ENCODE results near the gene VAV2. TPM values are rescaled to one million over a fixed set of nuclear protein-coding genes. Genes with fewer than 3 reads are reported as not detected.

Gene VAV2
- total RNA-seq, 1 donor from 2014 or later, result 20.5 TPM

GRCh38 chr9:133739408-133740280 is 252.5 kb downstream of the VAV2 start:
- ATAC-seq (no peak), DNase-seq (ENCODE audit: low spot score) (no peak)
- intact Hi-C loops (cut with DNase I), result no loop called here

- intact Hi-C loops (cut with DNase I), result no loop called here
- DNase-seq (ENCODE audit: low spot score) (no peak), ATAC-seq (no peak)
Measured at GRCh38 chr9:133738640-133739225, 253.4 kb downstream of the VAV2 start.

- ATAC-seq (peak; percentile 91), DNase-seq (ENCODE audit: low spot score) (peak; percentile 83)
- intact Hi-C loops (cut with DNase I), result no loop called here
Measured at GRCh38 chr9:133737774-133738639, 254.1 kb downstream of the VAV2 start, which contains the start of gene SARDH. SARDH (minus strand) TSS chr9:133738352; CDS start chr9:133734173, 4,179 bp downstream.

- intact Hi-C loops (cut with DNase I), result no loop called here
- peak; percentile 6 for ATAC-seq
- DNase-seq (ENCODE audit: low spot score), result no peak
Measured at GRCh38 chr9:133737071-133737773, 254.9 kb downstream of the VAV2 start.

- intact Hi-C loops (cut with DNase I), result no loop called here
- DNase-seq (ENCODE audit: low spot score) (no peak), ATAC-seq (no peak)
Measured at GRCh38 chr9:133735931-133736330, 256.2 kb downstream of the VAV2 start.

GRCh38 chr9:133735415-133735775 is 256.7 kb downstream of the VAV2 start:
- intact Hi-C loops (cut with DNase I), result no loop called here
- DNase-seq (ENCODE audit: low spot score) (no peak), ATAC-seq (no peak)

- intact Hi-C loops (cut with DNase I), result no loop called here
- DNase-seq (ENCODE audit: low spot score) (no peak), ATAC-seq (no peak)
Measured at GRCh38 chr9:133734590-133735414, 257.3 kb downstream of the VAV2 start.

- ATAC-seq (no peak), DNase-seq (ENCODE audit: low spot score) (no peak)
- intact Hi-C loops (cut with DNase I), result no loop called here
Measured at GRCh38 chr9:133733796-133734533, 258.2 kb downstream of the VAV2 start.

GRCh38 chr9:133733421-133733795 is 258.7 kb downstream of the VAV2 start:
- intact Hi-C loops (cut with DNase I), result no loop called here
- DNase-seq (ENCODE audit: low spot score) (no peak), ATAC-seq (no peak)

- intact Hi-C loops (cut with DNase I), result no loop called here
- ATAC-seq (no peak), DNase-seq (ENCODE audit: low spot score) (no peak)
Measured at GRCh38 chr9:133732639-133733408, 259.3 kb downstream of the VAV2 start.

- intact Hi-C loops (cut with DNase I), result no loop called here
- DNase-seq (ENCODE audit: low spot score), result no peak
- peak; percentile 31 for ATAC-seq
Measured at GRCh38 chr9:133731876-133732638, 260.1 kb downstream of the VAV2 start.

- DNase-seq (ENCODE audit: low spot score) (no peak), ATAC-seq (no peak)
- intact Hi-C loops (cut with DNase I), result no loop called here
Measured at GRCh38 chr9:133730994-133731715, 261.0 kb downstream of the VAV2 start.

- intact Hi-C loops (cut with DNase I), result no loop called here
- DNase-seq (ENCODE audit: low spot score) (no peak), ATAC-seq (no peak)
Measured at GRCh38 chr9:133729617-133730281, 262.4 kb downstream of the VAV2 start.

GRCh38 chr9:133728856-133729616 is 263.1 kb downstream of the VAV2 start:
- ATAC-seq, result no peak
- no peak for DNase-seq (ENCODE audit: low spot score)
- intact Hi-C loops (cut with DNase I), result no loop called here

All from sciatic nerve (tissue), 2 donors.